GM08714 (cell line): ENCODE measurements around the gene NCAM2.
"Not testable (repeated sequence)": the region's sequence is repeated elsewhere in the genome, so short reads cannot be mapped to it uniquely, and the experiment has no call there.

Experiments used
- H3K4me3 ChIP-seq: fragments of 200-500 bp; sonication (Bioruptor generic); 2 replicates; pipeline ENCODE4 v1.5.1; 2014; ENCODE audit warnings: mild to moderate bottlenecking, low read length, inconsistent platforms
- ZNF274 ChIP-seq: IDR thresholded peaks from 2 replicates; pipeline ENCODE4 v1.6.1; 2012; ENCODE audit warnings: mild to moderate bottlenecking, low read depth, low read length

Gene NCAM2

DNA sequence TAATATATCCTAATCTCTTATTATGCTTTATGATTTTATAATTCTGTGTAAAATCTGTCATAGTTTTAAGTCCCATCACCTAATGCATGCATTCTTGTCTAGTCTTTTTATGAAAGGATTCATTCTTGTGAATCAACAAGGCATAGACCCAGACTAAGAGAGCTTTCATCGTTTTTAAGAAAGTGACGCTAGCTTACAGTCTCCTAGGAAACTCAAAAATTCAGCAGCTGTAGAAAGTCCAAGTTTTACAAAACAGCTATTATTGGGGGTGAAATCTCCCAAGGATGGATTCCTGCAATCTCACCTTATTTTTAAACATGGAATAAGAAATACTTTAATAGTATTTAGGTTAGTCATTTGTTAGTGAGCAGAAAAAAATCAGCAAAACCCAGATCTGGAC is 104.7 kb downstream of the NCAM2 start:
- no peak for TF ChIP-seq ZNF274
- no peak overlapping the region for H3K4me3 ChIP-seq

DNA sequence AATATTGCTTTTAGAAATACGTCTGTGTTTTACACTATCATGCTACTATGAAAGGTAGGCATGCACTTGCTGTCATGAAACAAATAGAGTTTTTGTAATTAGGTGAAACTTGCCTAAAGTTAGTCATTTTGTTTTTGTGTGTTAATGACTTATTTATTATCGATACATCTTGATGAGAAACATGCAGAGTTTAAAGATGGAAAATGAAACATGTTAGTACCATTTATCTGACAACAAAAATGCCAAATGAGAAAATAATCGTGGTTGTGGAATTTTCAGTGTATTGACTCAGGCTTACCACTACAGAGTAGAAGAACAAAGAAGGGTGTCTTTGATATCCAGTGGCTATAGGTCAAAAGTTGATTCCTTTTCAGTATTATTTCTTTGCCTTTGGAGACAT is 105.5 kb downstream of the NCAM2 start:
- TF ChIP-seq ZNF274 = no peak
- H3K4me3 ChIP-seq = no peak overlapping the region

DNA sequence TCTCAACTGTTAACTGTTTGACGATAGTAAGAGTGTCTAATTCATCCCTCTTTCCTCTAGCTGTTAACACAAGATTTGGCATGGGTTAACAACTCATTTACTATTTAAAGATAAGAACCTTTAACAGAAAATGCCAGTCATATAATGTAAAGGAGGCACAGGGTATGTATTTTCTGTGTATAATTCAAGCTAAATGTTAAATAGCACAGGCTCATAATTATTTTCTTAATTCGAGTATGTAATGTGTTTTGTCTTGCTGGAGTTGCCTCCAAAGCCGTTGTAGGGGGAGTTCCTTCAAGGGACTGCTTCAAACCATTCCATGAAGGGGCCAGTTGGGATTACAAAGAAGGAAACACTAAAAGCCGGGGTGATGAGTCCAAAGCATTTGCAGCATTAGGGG is 111.5 kb downstream of the NCAM2 start:
- H3K4me3 ChIP-seq = no peak overlapping the region
- TF ChIP-seq ZNF274 = no peak

DNA sequence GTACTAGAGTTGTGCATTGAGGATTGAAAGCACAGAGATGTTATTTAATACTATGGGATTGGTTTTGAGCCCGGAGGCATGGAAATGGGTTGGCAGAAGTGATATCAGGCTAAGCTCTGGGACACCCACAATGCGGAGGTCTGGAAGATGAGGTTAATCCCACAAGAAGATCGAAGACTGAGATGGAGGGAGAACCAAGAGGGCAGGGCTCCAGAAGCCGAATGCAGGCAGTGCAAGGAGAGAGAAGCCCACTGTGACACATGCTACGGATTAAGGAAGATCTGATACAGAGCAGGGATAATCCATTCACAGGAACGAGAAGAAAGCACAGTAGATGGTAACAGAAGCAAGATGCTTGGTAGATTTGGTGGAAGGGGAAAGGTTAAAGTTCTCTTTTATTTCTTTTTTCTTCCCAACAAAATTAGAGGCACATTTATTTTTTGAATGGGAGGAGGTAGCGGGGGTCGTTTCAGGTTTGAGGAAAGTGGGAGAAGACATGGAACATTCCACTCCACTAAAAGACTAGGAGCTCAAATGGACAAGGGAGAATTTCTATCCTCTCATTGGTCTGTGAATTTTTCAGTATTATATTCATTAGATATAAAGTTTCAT is 113.2 kb downstream of the NCAM2 start:
- TF ChIP-seq ZNF274 = no peak
- H3K4me3 ChIP-seq = no peak overlapping the region

DNA sequence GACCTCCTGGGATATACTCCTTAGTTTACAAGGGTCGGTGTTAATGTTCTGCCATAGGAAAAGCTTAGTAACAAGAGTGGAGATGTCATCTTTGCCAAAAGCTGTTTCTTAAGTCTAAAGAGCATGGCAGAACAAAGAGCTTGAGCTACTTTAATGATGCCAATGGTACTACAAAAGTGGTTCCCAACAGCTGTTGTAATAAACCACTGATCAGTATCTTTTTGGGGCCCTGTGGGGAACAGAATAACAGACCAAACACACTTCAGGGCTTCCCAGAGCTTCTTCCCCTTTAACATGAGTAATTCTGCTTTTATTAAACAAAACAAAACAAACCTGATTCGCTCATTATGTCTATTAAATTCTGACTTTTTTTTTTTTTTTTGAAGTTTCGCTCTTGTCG is 116.3 kb downstream of the NCAM2 start:
- TF ChIP-seq ZNF274 = no peak
- H3K4me3 ChIP-seq = no peak overlapping the region

DNA sequence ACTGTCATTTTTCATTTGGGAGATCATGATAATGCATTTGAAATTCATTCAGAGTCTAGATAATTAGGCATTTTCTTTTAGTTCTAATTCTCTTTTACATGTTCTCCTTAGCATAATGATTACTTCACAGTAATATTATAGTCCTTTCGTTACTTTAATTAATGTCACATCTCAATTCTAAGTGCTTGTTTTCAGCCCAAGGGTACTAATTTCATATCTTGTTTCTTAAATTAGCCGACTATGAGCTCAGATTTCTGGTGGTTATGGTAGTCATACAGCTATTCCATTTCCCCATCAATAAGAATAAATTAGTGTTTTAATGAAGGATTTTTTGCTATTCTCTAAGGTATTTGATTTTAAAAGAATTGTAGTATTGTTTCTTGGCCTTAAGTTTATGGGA is 120.9 kb downstream of the NCAM2 start:
- no peak overlapping the region for H3K4me3 ChIP-seq
- TF ChIP-seq ZNF274 = no peak

DNA sequence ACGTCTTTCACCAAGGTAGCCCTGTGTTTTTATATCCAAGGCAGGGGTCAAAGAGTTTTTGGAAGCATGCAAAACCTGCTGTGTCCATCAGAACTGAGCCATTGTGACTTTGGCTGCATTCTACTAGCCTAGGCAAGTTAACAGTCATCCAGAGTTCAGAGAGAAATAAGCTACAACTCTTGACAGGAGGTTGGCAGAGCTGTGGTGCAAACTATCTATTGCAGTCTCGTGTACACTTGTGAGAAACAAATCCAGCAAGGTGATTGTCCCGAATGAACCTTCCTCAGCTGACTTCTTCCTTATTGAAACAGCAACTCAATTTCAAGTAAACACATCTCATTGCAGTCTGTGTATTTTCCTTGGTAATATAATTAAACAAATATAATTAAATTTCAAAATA is 124.5 kb downstream of the NCAM2 start:
- no peak for TF ChIP-seq ZNF274
- H3K4me3 ChIP-seq = no peak overlapping the region

DNA sequence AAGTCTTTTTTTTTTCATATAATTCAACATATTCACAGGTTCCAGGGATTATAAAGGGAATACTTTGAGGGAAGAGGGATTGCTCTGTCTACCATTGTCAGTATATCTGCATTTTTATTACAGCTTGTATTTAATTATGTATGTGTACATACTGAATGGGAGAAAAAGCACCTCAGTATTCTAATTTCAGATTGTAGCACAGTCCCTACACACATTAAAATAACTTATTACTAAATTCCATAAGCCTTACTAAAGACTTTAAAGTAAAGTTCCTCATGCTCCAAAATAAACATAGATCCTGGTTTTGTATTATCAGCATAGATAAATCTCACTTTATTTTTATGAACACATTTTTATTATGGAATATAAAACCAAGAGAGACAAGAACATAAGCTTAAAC is 134.2 kb downstream of the NCAM2 start:
- H3K4me3 ChIP-seq = no peak overlapping the region
- TF ChIP-seq ZNF274 = no peak

DNA sequence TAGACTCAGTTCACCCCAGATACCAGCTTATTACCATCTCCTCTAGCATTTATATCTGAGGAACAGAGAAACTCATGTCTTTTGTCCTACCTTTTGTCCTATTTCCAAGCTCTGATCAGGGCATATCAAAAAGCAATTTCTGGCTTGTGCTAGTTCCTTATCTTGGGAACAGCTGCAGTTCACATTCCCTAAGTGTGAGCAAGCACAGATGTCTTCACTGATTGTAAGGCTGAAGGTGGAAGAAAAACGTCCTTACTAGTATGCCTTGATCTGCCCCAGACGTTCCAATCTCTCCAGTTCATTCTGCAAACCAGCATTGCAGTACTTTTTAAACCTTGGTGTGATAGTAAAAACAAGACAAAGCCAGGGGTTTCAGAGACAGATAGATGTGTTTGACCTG is 139.8 kb downstream of the NCAM2 start:
- H3K4me3 ChIP-seq = no peak overlapping the region
- TF ChIP-seq ZNF274 = no peak

DNA sequence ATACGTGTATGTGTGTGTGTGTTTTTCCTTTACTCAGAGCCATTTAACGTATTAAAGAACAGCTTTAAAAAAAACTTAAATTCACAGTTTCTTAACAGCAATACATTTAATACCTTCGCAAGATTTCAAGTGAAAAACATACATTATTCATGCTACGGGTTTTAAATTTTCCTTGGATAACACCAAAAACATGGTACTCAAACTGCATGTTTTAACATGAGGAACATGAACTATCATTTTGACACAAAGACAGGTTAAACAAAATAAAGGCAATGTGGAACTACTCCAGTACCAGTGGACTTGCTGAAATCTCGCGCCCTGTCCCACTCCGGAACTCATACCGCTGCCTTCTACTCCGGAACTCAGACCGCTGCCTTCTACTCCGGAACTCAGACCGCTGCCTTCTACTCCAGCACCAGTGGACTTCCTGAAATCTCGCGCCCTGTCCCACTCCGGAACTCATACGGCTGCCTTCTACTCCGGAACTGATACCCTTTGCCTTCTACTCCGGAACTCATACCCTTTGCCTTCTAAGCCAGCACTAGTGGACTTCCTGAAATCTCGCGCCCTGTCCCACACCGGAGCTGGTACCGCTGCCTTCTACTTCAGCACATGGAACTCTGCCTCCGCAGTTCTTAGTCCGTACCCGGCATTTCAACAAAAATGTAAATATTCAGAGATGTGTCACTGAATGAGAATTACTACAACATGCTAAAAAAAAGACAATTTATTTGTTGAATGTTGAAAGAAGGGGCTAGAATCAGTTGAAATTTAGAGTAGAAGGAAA is 148.6 kb downstream of the NCAM2 start:
- no peak for TF ChIP-seq ZNF274
- no peak overlapping the region for H3K4me3 ChIP-seq

DNA sequence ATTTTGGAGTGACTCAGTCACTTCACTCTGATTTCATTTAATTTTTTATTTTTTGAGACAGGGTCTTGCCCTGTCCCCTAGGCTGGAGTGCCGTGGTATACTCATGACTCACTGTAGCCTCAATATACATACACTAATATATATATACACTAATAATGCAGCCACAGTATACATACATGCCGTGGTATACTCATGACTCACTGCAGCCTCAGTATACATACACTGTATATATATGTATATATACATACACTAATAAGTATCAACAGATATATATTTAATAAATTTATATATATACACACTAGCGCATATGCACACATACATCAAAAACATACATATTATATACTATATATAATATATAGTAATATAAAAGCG is 149.2 kb downstream of the NCAM2 start:
- no peak overlapping the region for H3K4me3 ChIP-seq
- no peak for TF ChIP-seq ZNF274

DNA sequence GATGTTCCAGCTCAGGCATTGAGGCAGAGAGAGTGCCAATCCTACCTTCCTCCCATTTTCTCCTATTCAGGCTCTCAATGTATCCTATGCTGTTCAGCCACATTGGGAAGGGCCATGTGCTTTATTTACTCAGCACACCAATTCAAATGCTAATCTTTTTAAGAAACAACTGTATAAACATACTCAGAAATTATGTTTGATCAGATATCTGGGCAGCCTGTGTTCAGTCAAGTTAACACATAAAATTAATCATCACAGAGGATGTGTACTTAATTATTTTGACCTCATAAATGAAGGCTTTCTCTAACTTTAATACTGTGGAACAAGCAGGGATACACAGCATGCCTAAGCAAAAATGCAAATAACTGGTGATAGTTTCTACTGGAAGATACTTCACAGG is 149.8 kb downstream of the NCAM2 start:
- no peak for TF ChIP-seq ZNF274
- no peak overlapping the region for H3K4me3 ChIP-seq

DNA sequence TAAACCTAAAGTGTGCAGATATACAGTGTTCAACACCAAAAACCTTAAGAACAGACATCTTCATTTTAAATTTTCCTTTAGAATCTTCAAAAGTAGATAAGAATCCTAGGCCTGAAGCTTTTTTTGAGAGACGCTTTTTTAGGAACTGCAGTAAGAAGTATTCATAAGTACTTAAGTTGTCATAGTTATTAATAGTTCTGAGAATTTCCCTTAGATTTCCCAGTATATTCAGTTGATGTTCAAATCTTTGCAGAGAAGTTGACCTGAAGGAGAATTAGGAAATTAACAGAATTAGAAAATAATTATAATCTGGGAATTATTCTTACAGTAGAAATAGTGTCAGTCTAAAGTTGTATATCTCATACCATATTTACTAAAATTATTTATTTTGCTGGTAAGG is 150.3 kb downstream of the NCAM2 start:
- TF ChIP-seq ZNF274 = no peak

DNA sequence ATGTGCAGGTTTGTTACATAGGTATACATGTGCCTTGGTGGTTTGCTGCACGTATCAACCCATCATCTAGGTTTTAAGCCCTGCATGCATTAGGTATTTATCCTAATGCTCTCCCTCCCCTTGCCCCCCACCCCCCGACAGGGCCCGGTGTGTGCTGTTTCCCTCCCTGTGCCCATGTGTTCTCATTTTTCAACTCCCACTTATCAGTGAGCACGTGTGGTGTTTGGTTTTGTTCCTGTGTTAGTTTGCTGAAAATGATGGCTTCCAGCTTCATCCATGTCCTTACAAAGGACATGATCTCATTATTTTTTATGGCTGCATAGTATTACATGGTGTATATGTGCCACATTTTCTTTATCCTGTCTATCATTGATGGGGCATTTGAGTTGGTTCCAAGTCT is 151.2 kb downstream of the NCAM2 start:
- not testable (repeated sequence) for H3K4me3 ChIP-seq

More for the DNA sequence above, 150.3 kb downstream of the NCAM2 start:
- H3K4me3 ChIP-seq = no peak overlapping the region

DNA sequence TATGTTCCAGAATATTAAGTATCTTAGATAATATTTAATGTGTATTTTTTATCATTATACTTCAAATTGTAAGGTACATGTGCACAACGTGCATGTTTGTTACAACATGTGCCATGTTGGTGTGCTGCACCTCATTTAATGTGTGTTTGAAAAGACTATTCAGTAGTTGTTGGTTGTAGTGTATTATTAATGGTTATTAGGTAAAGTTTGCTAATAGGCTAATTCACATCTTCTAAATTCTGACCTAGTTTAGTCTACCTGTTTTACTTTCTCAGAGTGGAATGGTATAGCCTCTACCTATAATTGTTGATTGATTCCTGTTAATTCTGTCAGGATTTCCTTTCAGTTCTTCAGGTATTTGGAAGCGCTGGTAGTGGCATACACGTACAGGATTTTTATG is 153.0 kb downstream of the NCAM2 start:
- no peak overlapping the region for H3K4me3 ChIP-seq
- no peak for TF ChIP-seq ZNF274

DNA sequence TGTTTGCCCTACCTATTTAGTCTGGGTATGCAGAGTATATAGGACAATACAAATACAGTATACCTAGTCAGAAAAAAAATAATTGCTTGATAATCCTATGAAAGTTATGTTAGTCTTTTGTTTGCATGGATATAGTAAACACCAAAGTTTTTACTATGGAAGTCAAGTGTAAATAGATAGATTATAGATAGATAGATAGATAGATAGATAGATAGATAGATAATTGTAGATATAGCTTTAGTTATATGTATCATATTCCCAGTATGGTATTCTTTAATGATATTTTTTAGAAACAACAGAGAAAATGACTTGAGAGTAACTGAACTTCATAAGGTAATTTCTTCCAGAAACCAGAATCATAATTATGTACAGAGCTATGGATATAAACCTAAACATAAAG is 158.2 kb downstream of the NCAM2 start:
- TF ChIP-seq ZNF274 = no peak
- no peak overlapping the region for H3K4me3 ChIP-seq
